Stimulated activated CD8-positive, alpha-beta memory T cell treated with anti-CD3 and anti-CD28 coated beads, Interleukin-12 subunit alpha, Interleukin-12 subunit beta, amount 100 ng/mL, for 1 hour (primary cell): ENCODE results near the gene CDKN2B-AS1.

Experiments used
- DNase-seq: peaks from one replicate; pipeline ENCODE4 v3.0.0-alpha.2; 2020; ENCODE audit warnings: low read depth

Gene CDKN2B-AS1

GRCh38 chr9:22005702-22006606 is 11.4 kb downstream of the CDKN2B-AS1 start:
- DNase-seq = no peak

GRCh38 chr9:22008384-22008716 is 13.8 kb downstream of the CDKN2B-AS1 start:
- DNase-seq = no peak

GRCh38 chr9:22008717-22009505 is 14.3 kb downstream of the CDKN2B-AS1 start, which contains the start of gene CDKN2B:
Gene CDKN2B (minus strand): TSS chr9:22009305. CDS start chr9:22008953, 352 bp downstream.
- no peak for DNase-seq

- no peak for DNase-seq
Measured at GRCh38 chr9:22009506-22009867, 14.9 kb downstream of the CDKN2B-AS1 start.

- no peak for DNase-seq
Measured at GRCh38 chr9:22010866-22011625, 16.5 kb downstream of the CDKN2B-AS1 start.

GRCh38 chr9:22022396-22022795 is 27.8 kb downstream of the CDKN2B-AS1 start:
- DNase-seq = no peak

- no peak for DNase-seq
Measured at GRCh38 chr9:22026696-22027095, 32.1 kb downstream of the CDKN2B-AS1 start.

- no peak for DNase-seq
Measured at GRCh38 chr9:22028394-22028793, 33.8 kb downstream of the CDKN2B-AS1 start.

GRCh38 chr9:22029231-22029630 is 34.6 kb downstream of the CDKN2B-AS1 start:
- no peak for DNase-seq

GRCh38 chr9:22030101-22030598 is 35.6 kb downstream of the CDKN2B-AS1 start:
- DNase-seq = no peak

GRCh38 chr9:22031655-22032411 is 37.2 kb downstream of the CDKN2B-AS1 start:
- DNase-seq = no peak

GRCh38 chr9:22033012-22033630 is 38.5 kb downstream of the CDKN2B-AS1 start:
- DNase-seq = no peak

GRCh38 chr9:22035591-22036011 is 41.0 kb downstream of the CDKN2B-AS1 start:
- DNase-seq = no peak

GRCh38 chr9:22036866-22037626 is 42.5 kb downstream of the CDKN2B-AS1 start:
- no peak for DNase-seq

GRCh38 chr9:22037954-22038690 is 43.5 kb downstream of the CDKN2B-AS1 start:
- no peak for DNase-seq

GRCh38 chr9:22039258-22039657 is 44.7 kb downstream of the CDKN2B-AS1 start:
- no peak for DNase-seq

- no peak for DNase-seq
Measured at GRCh38 chr9:22040760-22041159, 46.2 kb downstream of the CDKN2B-AS1 start.

- no peak for DNase-seq
Measured at GRCh38 chr9:22041344-22041743, 46.8 kb downstream of the CDKN2B-AS1 start.

- DNase-seq = no peak
Measured at GRCh38 chr9:22041775-22042174, 47.2 kb downstream of the CDKN2B-AS1 start.
